GM19468 (cell line): ENCODE measurements around the gene MBP.

Experiments used
- ATAC-seq: cut with Tn5 transposase; IDR thresholded peaks from one replicate; pipeline ENCODE4 v1.9.1; 2021; ENCODE audit warnings: mild to moderate bottlenecking, moderate library complexity, moderate number of reproducible peaks; ENCODE audit not compliant: unreplicated experiment; ENCODE audit errors: extremely low read depth

Gene MBP

DNA sequence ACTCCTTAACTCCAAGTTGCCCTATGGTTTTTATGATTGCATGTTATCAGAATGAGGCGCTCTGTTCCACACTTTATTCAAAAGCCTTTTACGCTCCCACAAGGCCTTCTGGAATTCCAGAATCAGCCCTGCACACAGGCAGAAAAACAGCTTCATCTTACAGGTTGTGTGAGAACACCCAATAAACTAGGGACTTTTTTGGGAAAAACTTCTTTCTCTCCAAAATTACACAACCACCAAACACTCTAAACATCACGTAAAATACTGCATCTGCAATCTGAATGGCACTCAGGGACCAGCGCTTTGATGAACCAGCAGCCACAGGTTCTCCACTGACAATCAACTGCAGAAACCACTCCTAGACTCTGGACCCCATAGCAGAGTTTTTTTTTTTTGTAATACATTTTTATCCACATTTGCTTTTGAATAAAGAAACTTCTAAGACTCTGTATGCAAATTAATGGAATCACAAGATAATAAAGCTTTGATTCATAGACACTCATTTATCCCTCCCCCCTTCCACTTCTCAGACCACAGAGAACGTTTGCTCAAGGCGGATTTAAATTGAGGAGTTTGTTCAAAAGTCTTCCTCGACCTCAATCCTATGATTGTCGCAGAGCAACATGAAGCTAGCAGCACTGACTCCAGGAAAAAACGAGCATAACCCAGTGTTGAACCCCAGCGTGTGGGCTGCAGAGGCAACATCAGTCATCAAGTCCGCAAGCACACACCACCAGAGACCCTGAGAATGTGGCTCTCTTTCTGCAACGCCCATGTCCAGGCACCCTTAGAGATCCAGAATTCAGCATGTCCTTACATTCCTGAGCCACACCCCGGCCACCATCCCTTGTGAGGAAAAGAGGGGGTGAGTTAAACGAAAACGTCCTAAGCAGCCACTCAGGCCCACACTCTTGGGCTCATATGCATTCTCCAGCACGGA is 116.5 kb downstream of the MBP start:
- no peak for ATAC-seq

DNA sequence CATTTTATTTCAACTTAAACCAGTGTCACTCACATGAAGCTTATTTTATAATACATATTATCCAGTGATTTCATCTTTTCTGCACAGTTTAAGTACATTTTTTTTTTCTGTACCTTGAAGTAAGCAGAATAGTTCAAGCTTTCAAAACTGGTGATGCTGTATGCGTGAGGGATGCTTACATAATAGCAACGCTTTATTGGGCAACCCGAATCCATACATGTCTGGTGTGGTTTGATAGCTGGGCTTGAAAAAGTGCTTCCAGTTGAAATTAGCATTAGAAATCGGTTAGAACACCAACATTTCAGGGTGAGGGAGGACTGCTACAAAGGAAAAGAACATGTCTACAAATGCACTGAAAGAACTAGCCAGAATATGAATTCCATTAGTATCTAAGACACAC is 117.4 kb downstream of the MBP start:
- ATAC-seq, result no peak

DNA sequence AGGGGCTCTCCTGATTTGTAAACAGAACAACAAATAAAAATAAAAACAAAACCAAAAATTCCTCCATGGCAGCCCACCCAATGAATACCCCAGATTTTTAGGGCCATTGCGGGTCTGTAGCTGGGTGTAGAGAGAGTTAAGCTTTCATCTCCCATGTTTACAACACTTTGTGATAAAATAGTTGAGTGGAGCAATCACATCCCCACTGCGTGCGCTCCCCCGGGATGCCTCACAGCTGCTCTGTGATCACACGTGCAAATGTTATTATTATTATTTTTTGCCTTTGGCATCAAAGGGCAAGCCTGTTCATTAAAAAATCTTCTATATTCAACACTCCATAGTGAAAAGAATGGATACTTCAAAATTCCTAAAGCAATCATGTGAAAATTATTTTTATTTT is 118.0 kb downstream of the MBP start:
- no peak for ATAC-seq

DNA sequence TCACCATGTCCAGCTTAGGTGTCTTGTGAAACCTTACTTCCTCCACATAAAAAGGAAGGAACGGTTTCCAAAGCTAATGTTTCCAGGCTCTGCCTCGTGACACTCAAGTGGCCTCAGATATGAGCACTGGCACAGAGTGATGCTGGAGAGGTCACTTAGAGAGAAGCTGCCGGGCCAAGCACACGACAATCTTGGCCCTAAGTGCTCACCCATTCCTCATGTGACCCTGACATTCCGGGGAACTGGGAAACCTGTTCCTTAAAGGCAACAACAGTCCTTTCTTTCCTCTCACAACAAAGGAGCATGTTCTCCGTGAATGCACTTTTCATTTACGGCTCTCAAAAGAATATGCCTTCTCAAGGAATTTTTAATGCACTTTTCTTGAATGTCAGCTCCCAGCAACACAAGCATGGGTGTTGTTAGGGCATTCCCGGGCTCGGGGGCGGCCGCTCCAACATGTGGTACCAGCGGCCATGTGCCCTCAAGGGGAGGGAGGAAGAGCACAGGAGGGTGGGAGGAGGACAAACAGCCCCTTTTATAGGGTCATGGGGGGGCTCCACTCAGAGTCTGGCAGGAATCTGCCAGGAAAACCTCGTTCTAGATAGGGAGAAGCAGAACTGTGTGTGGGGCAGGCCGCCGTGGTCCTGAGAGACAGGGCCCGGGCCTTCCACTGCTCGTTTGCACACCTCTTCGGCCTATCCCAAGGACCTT is 118.6 kb downstream of the MBP start:
- ATAC-seq, result no peak

DNA sequence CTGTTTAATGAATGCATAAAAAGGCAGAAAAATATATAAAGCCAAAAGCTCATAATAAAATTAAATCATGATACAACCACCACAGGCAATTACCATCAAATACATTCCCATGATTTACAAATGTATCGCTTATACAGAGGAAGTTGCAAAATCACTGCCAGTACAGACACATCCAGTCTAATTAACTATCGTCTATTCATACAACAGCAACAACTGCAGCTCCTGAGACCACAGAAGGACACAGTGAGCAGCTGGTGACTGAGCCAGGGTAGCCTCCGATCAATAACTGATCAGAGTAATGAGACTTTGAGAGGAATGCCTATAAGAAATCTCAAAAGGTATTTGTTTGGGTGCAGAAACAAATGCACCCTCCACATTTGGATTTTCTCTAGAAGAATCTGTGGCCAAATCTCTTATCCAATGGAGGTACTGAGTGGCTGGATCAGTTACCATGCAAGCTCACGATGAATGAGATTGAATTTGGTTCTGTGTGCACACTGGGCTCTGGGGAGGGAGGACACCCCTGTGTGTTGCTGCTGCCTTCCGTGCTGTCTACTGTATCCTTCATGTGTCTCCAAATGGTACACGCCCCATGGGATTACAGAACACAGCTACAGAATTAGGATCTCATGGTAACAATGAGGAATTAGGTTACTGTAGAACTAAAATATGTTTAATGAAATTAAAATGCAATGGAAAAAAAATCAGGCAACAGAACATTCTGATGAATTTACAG is 119.6 kb downstream of the MBP start:
- no peak for ATAC-seq

DNA sequence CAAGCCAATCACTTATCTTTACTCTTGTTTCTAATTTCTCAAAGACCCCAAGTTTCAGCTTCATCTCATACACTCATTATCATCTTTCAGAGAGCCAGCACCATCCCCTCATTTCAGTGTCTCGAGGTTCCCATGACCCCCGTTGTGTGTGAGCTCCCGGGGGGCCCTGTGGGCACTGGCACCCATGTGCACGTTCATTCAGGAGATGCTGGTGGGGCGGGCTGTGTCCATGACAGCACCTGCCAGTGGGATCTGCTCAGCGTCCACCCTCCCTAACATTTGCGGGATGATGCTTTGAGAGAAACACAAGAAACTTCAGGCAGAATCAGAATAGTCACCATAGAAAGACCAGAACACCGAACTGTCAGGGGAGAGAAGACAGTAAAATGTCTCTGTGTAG is 120.5 kb downstream of the MBP start:
- no peak for ATAC-seq

DNA sequence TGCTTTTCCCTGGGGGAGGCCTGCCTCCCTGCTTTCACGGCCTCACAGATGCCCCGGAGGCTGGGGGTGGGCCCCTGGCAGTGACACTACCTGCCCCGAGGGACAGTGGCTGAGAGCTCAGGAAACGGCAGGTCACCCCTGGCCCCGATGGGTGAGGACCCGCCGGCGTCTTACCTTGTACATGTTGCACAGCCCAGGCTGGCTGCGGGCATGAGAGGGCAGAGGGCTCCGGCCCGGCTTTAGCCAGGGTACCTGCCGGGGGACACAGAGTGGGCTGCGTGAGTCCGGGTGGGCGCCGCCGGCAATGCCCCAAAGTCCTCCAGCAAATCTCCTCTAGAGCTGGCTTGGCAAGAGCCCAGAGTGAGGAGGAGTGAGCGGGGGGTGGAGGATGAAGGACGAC is 122.9 kb downstream of the MBP start:
- no peak for ATAC-seq

DNA sequence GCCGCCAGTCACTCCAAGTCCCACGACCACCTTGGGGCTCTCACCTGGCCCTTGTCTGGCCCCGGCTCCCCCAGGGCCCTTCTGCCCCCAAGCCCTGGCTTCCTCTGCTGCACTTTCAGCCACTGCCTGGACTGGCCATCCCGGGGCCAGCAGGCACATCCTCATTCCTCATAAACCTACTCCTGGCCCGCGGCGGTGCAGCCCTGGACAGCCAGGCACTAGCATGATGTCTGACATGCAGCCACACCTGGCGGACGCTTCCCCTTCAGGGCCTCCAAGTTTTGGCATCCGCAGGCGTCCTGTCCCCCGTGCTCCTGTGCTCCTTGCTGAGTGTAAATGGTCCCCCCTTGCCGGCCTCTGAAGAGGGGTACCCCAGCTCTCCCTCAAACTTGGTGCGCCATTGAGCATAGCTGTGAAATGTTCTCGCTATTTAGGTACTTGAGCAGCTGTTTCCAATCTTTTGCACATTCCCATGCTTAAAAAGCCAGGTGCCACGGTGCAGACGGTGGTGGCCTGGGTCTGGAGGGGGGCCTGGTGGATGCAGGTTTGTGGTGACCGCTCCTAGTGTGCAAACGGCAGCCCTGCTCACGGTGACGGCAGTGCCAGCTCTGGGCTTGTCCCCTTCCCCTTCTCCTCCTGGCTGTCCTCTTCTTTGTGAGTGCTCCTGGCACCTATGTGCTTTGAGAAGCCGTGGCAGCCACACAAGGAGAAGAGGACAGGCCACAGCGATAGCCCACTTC is 123.8 kb downstream of the MBP start:
- ATAC-seq, result no peak

DNA sequence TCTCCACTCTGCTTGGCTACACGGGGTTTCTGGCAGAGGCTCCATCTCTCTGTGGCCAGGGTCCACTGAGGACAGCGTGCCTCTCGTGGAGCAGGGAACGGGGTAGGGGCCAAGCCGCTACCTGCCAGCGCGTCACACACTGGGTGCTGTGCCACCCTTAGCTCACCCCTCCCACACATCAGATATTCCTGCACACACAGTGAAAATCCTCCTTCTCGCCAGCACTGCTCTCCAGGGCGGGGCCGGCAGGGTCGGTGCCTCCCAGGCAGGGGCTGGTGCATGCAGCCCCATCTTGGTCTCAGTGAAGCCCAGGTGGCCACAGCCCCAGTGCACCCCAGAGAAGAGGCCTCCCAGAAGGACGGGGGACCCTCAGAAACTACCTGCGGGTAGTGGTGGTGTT is 124.6 kb downstream of the MBP start:
- no peak for ATAC-seq

DNA sequence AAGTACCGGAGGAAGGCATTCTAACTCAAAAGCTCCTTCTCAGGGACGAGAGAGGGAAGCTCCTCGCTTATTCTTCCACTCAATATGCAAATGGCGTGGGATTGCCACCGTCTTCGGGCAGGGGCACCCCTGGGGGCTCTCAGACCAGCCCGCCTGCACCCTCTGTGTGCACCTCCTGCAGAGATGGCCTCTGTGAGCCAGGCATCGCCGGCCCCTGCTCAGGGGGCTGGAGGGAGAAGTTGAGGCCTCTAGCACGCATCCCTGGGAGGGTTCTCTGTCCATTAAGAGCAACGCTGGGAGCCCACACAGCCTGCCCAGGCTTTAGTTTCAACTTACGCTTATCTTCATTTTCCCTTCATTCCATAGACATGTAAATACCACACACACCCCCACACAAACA is 125.3 kb downstream of the MBP start:
- ATAC-seq, result no peak

DNA sequence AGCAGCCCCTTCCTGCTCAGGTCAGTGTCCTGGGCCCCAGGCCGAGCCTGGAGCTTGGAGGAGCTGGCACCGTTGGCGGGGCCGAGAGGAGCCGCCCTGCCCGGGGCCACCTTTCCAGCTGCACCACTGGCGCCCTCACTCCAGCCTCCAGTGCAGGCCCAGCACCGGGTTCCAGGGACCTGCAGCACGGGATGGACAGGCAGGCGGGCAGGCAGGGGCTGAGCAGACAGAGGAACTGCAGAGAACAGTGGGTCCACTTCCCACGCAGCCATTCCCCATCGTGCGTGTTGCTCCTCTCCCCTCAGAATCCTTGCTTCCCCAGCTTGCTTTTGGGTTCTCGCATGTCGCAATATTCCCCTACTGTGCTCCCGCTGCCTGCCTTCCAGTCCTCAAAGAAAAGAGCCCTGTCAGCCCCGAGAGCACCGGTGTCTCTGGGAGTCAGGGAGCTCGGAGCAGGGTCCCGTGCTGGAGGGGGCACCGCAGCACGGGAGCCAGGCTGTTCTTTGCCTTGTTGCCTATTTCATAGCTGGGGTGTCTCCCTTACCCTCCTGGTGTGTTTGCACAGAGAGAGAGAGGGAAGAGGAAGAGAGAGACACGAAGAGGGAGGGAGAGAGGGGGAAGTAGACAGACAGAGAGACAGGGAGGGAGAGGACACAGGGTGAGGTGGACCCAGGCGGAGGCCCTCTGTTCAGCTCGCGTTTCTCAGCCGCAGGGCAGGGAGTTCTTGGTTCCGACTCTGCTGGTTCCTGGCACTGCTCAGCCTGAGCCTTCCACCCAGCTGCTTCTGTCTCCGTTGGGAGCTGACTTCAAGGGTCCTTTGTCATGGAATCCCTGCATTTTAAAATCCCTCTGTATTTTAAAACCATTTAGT is 126.0 kb downstream of the MBP start:
- ATAC-seq, result no peak

DNA sequence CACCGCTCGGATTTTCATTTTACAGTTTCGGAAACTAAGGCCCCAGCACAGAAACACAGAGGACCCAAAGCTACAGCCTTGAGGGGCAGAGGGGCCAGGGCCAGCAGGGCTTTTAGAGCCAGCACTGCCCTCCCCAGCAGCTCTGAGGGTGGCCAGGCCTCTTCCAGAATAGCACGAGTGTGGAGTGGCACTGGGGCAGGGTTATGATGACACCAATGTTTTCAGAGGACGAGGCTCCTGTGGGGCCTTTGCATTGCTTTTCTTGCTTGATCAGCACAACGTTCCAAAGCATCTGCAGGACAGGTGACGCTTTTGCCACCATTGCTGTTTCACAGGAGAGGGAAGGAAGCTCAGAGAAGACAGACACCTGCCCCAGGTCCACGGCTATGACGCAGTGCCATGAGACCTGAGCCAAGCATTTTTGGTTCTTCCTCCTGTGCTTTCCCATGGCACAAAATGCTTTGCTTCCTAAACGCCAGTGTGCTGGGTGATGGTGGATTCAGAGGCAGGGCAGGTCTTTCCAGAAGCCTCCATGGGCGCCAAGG is 126.9 kb downstream of the MBP start:
- no peak for ATAC-seq

DNA sequence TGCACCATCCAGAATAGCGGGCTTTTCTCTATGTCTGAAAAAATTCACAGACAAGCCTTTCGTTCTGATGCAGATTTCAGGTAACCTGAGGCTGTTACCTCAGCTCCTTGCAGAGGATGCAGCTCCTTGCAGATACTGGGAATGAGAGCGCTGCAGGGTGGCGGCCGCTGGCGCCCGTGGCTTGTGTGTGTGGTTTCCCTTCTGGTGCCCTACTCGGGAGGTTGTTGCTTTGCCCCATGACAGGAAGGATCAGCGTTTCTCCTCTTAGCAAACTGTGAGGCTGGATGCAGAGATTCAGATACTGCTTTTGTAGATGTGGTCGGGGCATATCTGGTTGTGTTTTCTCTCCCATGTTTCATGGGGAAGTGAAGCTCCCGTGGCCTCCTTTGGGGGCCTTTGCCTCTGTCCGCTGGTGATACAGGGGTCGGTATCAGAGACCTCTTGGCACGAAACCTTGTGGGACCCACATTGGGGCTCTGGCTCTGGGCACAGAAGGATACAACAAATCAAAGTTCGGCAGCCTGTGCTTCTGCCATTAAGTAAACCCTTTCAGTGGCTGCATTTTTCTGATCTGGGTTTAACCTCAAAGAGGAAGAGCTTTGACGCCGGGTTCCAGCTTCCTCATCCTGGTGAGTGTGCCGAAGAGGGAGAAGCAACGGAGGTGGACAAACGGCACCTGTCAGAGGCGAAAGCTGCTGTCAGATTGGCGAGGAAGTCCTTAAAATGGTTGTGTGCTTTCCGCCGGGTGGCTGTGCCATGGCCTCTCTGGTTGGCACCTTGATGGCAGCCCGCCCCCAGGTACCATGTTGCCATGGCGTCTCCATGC is 127.8 kb downstream of the MBP start:
- ATAC-seq, result no peak

DNA sequence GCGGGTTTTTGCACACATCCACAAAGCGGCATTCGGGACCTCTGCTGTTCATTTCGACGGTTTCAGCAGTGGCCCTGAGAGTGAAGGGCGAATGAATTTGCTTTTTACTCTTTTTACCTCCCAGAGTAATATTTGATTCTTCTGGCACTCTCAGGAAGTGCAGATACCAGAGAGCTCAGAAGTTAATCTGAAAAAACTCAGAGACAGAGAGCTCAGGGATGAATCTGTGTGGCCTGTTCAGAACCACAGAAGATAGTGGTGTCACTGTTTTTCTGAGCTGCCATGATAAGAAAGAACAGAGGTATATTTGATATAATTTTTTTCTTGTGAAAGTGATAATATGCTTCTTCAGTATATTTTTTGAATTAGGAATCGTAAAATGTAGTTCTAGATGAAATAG is 129.3 kb downstream of the MBP start:
- ATAC-seq, result no peak

DNA sequence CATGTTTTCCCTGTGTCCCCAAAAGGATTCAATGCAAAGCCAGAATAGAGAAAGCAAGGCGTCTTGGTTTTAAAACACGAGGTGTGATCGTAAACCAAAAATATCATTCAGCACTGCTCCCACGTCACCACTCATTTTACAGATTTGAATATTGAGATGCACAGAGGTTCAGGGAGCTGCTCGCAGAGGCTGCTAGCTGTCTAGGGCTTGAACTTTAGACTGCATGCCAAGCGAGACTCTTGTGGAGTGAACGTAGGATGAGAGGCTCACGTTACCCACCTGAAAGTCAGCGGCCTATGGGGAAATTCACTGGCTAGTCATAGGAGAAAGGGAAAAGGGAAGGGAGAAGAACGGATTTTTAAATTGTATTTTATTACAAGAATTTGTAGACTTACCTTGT is 130.1 kb downstream of the MBP start:
- no peak for ATAC-seq

DNA sequence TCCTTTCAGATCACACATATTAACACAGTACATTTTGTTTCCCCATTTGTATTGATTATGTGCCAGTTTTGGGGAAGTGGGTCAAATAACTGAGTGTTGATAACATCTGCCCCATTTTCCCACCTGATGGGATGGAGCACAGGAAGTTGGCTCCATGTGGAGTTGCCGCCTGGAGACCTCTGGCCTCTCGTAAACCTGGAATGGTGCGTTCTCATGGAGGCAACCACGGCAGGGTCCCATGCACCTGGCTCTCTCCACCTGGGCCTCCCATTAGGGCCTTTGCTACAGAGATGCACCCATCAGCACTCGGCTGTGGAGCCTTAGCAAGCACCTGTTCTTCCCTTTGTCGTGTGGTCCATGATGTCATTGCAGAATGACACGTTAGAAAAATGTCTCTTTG is 130.6 kb downstream of the MBP start:
- ATAC-seq, result no peak

DNA sequence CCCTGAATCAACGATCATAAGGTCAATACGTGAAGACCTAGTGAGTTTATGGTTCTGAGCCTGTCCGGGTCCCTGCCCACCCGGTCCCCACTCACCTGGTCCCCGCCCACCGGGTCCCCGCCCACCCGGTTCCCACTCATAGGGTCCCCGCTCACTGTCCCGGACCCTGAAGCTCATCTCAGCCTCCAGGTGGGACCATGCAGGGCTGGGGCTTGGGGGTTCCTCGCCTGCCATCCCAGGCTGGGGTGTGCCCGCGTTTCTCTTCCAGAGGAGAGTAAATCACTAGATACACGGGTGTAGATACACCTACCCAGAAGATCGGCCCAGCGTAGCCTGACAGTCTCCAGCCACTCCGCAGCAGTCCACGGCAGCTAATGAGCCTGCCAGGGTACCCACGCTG is 131.5 kb downstream of the MBP start:
- ATAC-seq, result no peak

DNA sequence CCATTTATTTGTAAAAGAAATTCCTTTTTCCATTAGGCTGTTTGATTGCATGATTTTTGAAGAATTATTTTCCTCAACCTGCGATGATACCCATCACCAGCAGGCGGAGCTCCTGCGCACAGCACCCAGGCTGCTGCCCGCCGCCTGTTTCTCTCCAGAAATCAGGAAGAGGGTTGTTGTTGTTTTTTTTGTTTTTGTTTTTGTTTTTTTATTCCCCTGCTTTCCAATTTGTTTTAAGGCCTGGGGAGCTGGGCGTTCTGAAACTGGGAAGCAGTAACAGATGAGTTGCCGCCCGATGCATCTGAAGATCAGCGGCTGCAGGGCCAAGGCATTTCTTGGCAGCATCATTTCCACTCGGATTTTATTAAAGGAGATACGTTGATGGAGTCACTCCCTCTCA is 132.1 kb downstream of the MBP start:
- no peak for ATAC-seq
